ENCODE data around the gene DTX4. TPM values are rescaled to one million over a fixed set of nuclear protein-coding genes. Genes with fewer than 3 reads are reported as not detected.

The DTX4 gene
- total RNA-seq, 4 donors from 2014 or later, result 8.3 to 11.5 (median 8.9) TPM

- 60% methylated on average over 4 of the region's 4 CpGs for WGBS
- no peak for DNase-seq (ENCODE audit: low spot score in 2 of 2)
- TF ChIP-seq EP300 (IDR thresholded peaks at IDR 0.05) (no peak), POLR2A (IDR thresholded peaks at IDR 0.05) (no peak), POLR2AphosphoS5 (IDR thresholded peaks at IDR 0.05) (no peak), CTCF (IDR thresholded peaks at IDR 0.05) (peak in 1 of 2 donors; percentile 37)
- no peak overlapping the region for H3K27ac ChIP-seq
- no peak overlapping the region for H3K4me3 ChIP-seq
- H3K4me1 ChIP-seq, result peaks cover 10% of the 10 kb centered on the region
- H3K27me3 ChIP-seq, result no peaks in the 10 kb centered on the region
- peaks cover 5% of the 10 kb centered on the region for H3K36me3 ChIP-seq
- H3K9me3 ChIP-seq, result no peaks in the 10 kb centered on the region
Measured at GRCh38 chr11:59206635-59207034, 34.7 kb downstream of the DTX4 start.

DNA sequence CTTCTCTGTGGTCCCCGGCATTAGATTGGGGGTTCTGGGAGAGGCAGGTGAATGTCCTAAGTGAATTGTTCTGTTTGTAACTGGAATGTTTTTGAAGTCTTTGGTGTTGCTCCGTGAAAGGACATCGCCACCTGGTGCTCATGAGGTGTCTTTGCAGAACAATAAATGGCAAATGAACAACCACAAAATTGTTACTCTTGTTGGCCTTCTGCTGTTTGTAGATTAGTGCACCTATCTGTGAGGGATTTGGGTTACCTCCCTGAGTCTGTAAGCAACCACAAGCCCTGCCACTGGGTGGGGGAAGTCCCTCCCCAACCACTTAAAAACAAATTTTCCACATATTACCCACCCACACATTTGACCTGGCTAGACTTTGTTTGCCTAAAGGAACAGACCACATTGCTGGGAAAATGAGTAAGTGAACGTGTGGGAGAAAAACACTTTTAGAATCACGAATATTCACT, 36.1 kb downstream of the DTX4 start:
- H3K27ac ChIP-seq, result no peak overlapping the region
- 4% methylated on average over 5 of the region's 5 CpGs for WGBS

GRCh38 chr11:59208956-59209355, 37.0 kb downstream of the DTX4 start:
- H3K27ac ChIP-seq, result no peak overlapping the region
- H3K27me3 ChIP-seq, result no peaks in the 10 kb centered on the region
- no peak for DNase-seq (ENCODE audit: low spot score in 2 of 2)
- no peak for TF ChIP-seq CTCF (IDR thresholded peaks at IDR 0.05)
- no peak for TF ChIP-seq POLR2A (IDR thresholded peaks at IDR 0.05)
- TF ChIP-seq EP300 (IDR thresholded peaks at IDR 0.05), result no peak
- no peak for TF ChIP-seq POLR2AphosphoS5 (IDR thresholded peaks at IDR 0.05)
- peaks cover 5% of the 10 kb centered on the region for H3K36me3 ChIP-seq
- H3K9me3 ChIP-seq, result no peaks in the 10 kb centered on the region
- 60% methylated on average over 2 of the region's 2 CpGs for WGBS
- peaks cover 10% of the 10 kb centered on the region for H3K4me1 ChIP-seq
- H3K4me3 ChIP-seq, result peak overlapping the region; percentile 28

More for the DNA sequence above, 36.1 kb downstream of the DTX4 start:
- Histone ChIP-seq H3K4me1 (peaks cover 10% of the 10 kb centered on the region), H3K4me3 (peak overlapping the region; percentile 26), H3K36me3 (peaks cover 5% of the 10 kb centered on the region), H3K9me3 (no peaks in the 10 kb centered on the region), H3K27me3 (no peaks in the 10 kb centered on the region)
- no peak for TF ChIP-seq POLR2A (IDR thresholded peaks at IDR 0.05)
- peak; percentile 39 to 63 for TF ChIP-seq CTCF (IDR thresholded peaks at IDR 0.05)
- TF ChIP-seq POLR2AphosphoS5 (IDR thresholded peaks at IDR 0.05), result no peak
- TF ChIP-seq EP300 (IDR thresholded peaks at IDR 0.05), result no peak
- no peak for DNase-seq (ENCODE audit: low spot score in 2 of 2)

GRCh38 chr11:59212222-59212621, 40.3 kb downstream of the DTX4 start:
- Histone ChIP-seq H3K9me3 (no peaks in the 10 kb centered on the region), H3K4me3 (peak overlapping the region; percentile 29), H3K4me1 (peaks cover 20% of the 10 kb centered on the region), H3K27ac (no peak overlapping the region), H3K27me3 (no peaks in the 10 kb centered on the region), H3K36me3 (no peaks in the 10 kb centered on the region)
- TF ChIP-seq EP300 (IDR thresholded peaks at IDR 0.05) (no peak), CTCF (IDR thresholded peaks at IDR 0.05) (no peak), POLR2A (IDR thresholded peaks at IDR 0.05) (no peak), POLR2AphosphoS5 (IDR thresholded peaks at IDR 0.05) (no peak)
- WGBS, result 82% methylated on average over 7 of the region's 7 CpGs
- no peak for DNase-seq (ENCODE audit: low spot score in 2 of 2)

- no peak for DNase-seq (ENCODE audit: low spot score in 2 of 2)
- H3K27me3 ChIP-seq, result no peaks in the 10 kb centered on the region
- TF ChIP-seq POLR2A (IDR thresholded peaks at IDR 0.05) (no peak), CTCF (IDR thresholded peaks at IDR 0.05) (no peak), EP300 (IDR thresholded peaks at IDR 0.05) (no peak), POLR2AphosphoS5 (IDR thresholded peaks at IDR 0.05) (no peak)
- H3K9me3 ChIP-seq, result no peaks in the 10 kb centered on the region
- peak within 1 kb of the TSS; percentile 29 for H3K4me3 ChIP-seq
- H3K4me1 ChIP-seq, result peaks cover 18% of the 10 kb centered on the region
- no peaks in the 10 kb centered on the region for H3K36me3 ChIP-seq
- H3K27ac ChIP-seq, result no peak within 1 kb of the TSS
- WGBS, result 86% methylated on average over 10 of the region's 10 CpGs
Measured at GRCh38 chr11:59212744-59213631, 41.1 kb downstream of the DTX4 start, which contains the start of gene MPEG1. MPEG1 (minus strand) TSS chr11:59212927; CDS start chr11:59212865, 62 bp downstream.
